Mesodermal cell (in vitro differentiated cells): ENCODE data around the gene LONP2.

Source experiments
- H3K27ac ChIP-seq: 2 replicates; pipeline ENCODE4 v1.7.0; 2013; ENCODE audit warnings: mild to moderate bottlenecking, low read depth, low read length, moderate library complexity; ENCODE audit not compliant: severe bottlenecking
- H3K36me3 ChIP-seq: 2 replicates; pipeline ENCODE4 v1.7.1; 2013; ENCODE audit warnings: mild to moderate bottlenecking, low read length, moderate library complexity; ENCODE audit not compliant: control insufficient read depth, insufficient read depth
- H3K4me1 ChIP-seq: one replicate; pipeline ENCODE4 v1.7.1; 2013; ENCODE audit warnings: mild to moderate bottlenecking, low read length; ENCODE audit not compliant: insufficient read depth, control insufficient read depth, poor library complexity, severe bottlenecking
- H3K4me3 ChIP-seq: 2 replicates; pipeline ENCODE4 v1.7.0; 2013; ENCODE audit warnings: low read length, control low read depth, mild to moderate bottlenecking; ENCODE audit not compliant: insufficient read depth, poor library complexity, severe bottlenecking; ENCODE audit errors: extremely low read depth
- H3K9me3 ChIP-seq: 2 replicates; pipeline ENCODE4 v1.7.1; 2013; ENCODE audit warnings: mild to moderate bottlenecking, low read length, moderate library complexity; ENCODE audit not compliant: control insufficient read depth
- WGBS, 2 experiments: methylation state at CpG; one replicate each; pipeline ENCODE4 v1.1.5; 2013; ENCODE audit warnings: missing lambda C conversion rate in 2 of 2; ENCODE audit not compliant: insufficient coverage in 2 of 2; 5-methylcytosine and 5-hydroxymethylcytosine counted together

The LONP2 gene

GRCh38 chr16:48383009-48383876 is 139.1 kb downstream of the LONP2 start:
- Histone ChIP-seq H3K4me1 (no peaks in the 10 kb centered on the region), H3K36me3 (no peaks in the 10 kb centered on the region), H3K27ac (peak overlapping the region; percentile 97), H3K9me3 (no peaks in the 10 kb centered on the region), H3K4me3 (peak overlapping the region; percentile 83)
- WGBS, 2 experiments: 80 to 92% methylated on average over 2 of the region's 6 CpGs

DNA sequence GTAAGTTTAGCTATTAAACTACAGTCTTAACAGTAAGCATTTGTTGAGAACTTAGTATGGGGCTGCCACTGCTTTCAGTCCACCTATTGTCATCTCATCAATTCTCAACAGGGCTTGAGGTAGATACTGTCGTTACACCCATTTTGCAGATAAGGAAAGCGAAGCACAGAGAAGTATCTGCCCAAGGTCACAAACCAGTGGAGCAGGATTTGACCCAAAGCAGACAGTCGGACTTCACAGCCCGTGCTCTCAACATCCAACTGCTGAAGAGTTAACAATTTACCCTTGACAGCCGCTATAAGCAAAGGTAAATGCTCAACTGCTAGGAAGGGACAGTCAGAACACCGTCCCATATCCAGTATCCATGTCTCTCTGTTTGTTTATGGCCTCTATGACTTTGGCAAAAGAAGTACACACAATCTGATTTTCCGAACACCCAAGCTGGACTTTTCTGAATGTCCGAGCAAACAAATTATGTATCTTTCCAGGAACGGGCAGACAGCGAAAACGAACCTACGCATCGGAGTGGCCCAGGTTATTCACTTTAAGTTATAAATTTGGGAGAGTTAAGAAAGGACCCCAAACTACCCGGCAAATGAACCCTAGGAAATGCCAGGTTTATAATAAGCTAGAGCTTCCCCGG is 139.9 kb downstream of the LONP2 start:
- Histone ChIP-seq H3K36me3 (no peaks in the 10 kb centered on the region), H3K27ac (peak overlapping the region; percentile 97), H3K4me3 (peak overlapping the region; percentile 83), H3K9me3 (no peaks in the 10 kb centered on the region), H3K4me1 (no peaks in the 10 kb centered on the region)
- WGBS, 2 experiments: 2 to 4% methylated on average over 12 to 14 of the region's 15 CpGs

- H3K36me3 ChIP-seq: no peaks in the 10 kb centered on the region
- 0% methylated on average over 22 to 50 of the region's 103 CpGs for WGBS, 2 experiments
- no peaks in the 10 kb centered on the region for H3K9me3 ChIP-seq
- peak overlapping the region; percentile 99 for H3K27ac ChIP-seq
- H3K4me1 ChIP-seq: no peaks in the 10 kb centered on the region
- peak overlapping the region; percentile 83 for H3K4me3 ChIP-seq
Measured at GRCh38 chr16:48384520-48385252, 140.6 kb downstream of the LONP2 start.

GRCh38 chr16:48385253-48386150 is 141.4 kb downstream of the LONP2 start, which contains the start of gene SIAH1:
SIAH1 (minus strand) TSS chr16:48385413; CDS start chr16:48362428, 22,985 bp downstream.
- Histone ChIP-seq H3K36me3 (no peaks in the 10 kb centered on the region), H3K4me1 (no peaks in the 10 kb centered on the region), H3K27ac (peak within 1 kb of the TSS; percentile 99), H3K4me3 (peak within 1 kb of the TSS; percentile 83), H3K9me3 (no peaks in the 10 kb centered on the region)
- 0% methylated on average over 60 to 70 of the region's 105 CpGs for WGBS, 2 experiments

DNA sequence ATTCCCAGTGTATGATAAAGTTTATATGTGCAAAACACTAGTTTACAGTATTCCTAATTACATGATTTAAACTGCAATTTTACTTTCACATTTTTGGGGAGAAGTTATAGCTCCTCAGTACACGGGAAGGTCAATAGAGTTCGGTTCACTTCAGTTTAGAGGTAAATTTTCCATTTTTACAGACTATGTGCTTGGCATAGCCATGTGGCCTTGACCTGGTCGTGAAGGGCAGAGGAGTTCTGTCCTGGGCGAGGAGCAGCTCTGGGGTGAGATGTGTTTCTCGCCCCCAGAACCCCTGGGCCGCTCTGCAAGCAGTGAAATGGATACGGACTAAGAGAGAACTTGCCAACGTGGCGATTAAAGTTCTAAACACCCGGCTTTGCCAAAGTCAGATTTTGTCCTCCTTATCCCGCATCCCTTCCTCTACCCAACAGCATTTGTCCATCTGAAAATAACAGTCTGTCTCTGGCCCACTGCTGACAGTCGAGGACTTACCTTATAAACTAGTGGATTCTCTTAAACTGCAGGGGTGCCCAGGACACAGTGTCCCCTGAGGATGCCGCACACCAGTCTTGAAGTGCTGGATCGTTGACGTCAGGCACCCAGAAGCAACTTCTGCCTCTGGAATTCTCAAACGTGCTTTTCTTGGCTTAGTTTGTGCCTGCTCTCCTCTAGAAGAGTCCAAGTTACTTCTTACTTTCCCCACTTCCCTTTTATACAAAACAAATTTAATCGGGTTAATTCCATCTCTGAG is 142.6 kb downstream of the LONP2 start:
- H3K27ac ChIP-seq: no peak overlapping the region

DNA sequence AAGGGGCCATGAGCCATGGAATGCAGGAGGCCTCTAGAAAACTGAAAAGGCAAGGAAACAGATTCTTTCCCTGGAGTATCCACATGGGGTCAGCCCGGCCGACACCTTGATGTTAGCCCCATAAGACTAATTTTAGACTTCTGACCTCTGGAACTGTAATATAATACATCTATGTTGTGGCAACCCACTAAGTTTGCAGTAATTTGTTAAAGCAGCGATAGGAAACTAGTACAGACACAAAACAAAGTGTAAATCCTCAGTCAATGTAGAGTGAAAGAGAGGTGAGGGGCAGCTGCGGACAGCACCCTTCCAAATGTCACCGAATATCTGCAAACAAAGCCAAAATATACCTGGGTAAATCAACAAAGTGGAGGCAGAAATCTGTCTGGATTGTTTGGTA is 148.3 kb downstream of the LONP2 start:
- no peaks in the 10 kb centered on the region for H3K36me3 ChIP-seq
- WGBS, 2 experiments: no CpG with 5 or more reads among the region's 5 CpGs
- H3K4me3 ChIP-seq: no peak overlapping the region
- no peaks in the 10 kb centered on the region for H3K9me3 ChIP-seq
- H3K4me1 ChIP-seq: peaks cover 7% of the 10 kb centered on the region
- H3K27ac ChIP-seq: no peak overlapping the region

More for the DNA sequence above, 142.6 kb downstream of the LONP2 start:
- WGBS, 2 experiments: 92 to 94% methylated on average over 15 to 16 of the region's 17 CpGs
- no peak overlapping the region for H3K4me3 ChIP-seq
- H3K9me3 ChIP-seq: no peaks in the 10 kb centered on the region
- no peaks in the 10 kb centered on the region for H3K4me1 ChIP-seq
- no peaks in the 10 kb centered on the region for H3K36me3 ChIP-seq

DNA sequence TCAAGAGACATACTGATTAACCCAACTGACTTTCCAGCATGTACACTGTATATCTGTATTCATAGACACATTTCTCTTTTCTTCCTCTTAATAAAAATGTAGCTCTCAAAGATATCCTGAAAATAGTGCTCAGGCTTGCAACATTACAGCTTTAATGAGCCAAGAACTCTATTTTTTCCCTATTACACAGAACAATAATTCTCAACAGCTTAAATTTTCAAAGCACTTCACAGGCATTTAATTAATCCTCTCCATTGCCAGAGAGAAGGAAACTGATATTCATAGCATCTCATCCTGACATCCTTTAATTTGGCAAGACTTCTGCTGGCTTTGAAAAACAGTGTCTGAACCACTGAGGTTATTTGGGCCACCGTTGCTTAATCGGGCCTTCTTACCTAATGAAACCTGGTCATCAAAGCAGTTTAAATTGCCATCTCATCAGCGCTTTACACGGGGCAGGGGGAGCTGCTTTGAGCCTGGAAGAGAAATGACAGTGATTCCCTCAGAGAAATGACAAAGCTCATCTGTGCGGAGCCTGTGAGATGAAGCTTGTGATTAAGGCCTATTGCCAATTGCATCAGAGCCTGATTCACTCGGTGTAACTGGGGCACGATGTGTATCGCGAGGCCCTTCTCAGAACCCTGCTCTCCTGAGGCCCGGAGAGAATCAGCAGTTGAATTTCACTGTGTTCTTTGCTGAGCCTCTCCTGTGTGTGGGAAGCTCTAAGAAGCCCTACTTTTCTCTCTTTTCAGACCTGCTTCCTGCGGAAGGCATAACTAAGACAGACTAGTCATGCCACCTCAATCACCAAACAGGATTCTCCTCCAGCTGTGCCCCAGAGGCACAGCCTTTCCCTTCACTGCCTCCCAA is 149.6 kb downstream of the LONP2 start:
- Histone ChIP-seq H3K4me3 (no peak overlapping the region), H3K27ac (peak overlapping the region; percentile 45), H3K9me3 (no peaks in the 10 kb centered on the region), H3K36me3 (no peaks in the 10 kb centered on the region), H3K4me1 (peaks cover 7% of the 10 kb centered on the region)
- WGBS, 2 experiments: 84 to 90% methylated on average over 10 of the region's 11 CpGs

DNA sequence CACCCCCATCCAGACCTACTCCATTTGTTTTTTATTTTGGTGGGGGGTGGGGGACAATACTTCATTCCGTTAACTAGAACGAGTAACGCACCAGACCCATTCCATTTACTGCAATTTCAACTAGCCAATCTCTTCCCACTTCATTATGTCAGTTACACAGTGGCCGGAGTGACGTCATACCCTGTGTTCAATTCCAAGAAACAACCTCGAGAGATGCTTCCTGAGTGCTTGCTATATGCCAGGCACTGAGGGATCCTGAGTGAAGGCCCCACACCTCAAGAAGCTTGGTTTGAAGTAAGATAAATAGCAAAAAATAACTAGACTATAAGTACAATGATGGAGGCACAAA is 150.2 kb downstream of the LONP2 start:
- no peak overlapping the region for H3K4me3 ChIP-seq
- 85 to 100% methylated on average over 2 of the region's 6 CpGs for WGBS, 2 experiments
- no peaks in the 10 kb centered on the region for H3K36me3 ChIP-seq
- H3K4me1 ChIP-seq: peaks cover 7% of the 10 kb centered on the region
- H3K9me3 ChIP-seq: no peaks in the 10 kb centered on the region
- peak overlapping the region; percentile 45 for H3K27ac ChIP-seq

GRCh38 chr16:48395375-48395774 is 151.3 kb downstream of the LONP2 start:
- peaks cover 7% of the 10 kb centered on the region for H3K4me1 ChIP-seq
- no peaks in the 10 kb centered on the region for H3K36me3 ChIP-seq
- WGBS, 2 experiments: 70 to 89% methylated on average over 3 of the region's 3 CpGs
- H3K4me3 ChIP-seq: no peak overlapping the region
- H3K27ac ChIP-seq: no peak overlapping the region
- H3K9me3 ChIP-seq: no peaks in the 10 kb centered on the region
